Spleen (tissue), 11 donors: Measurements from ENCODE around the gene PDE8B. TPM values are rescaled to one million over a fixed set of nuclear protein-coding genes. Genes with fewer than 3 reads are reported as not detected.

ENCODE experiments used
- DNase-seq: peaks from one replicate; pipeline ENCODE4 v3.0.0-alpha.2; 2020
- H3K27ac ChIP-seq, 8 donors: fragments of 200-600 bp; sonication (generic) in 7 of 8; 1 replicate in 4 of 8; 2 replicates in 4 of 8; pipeline versions ENCODE4 v1.5.0 to v1.8.0; 2016 to 2021; ENCODE audit warnings: inconsistent platforms in 4 of 8, mild to moderate bottlenecking in 4 of 8, moderate library complexity in 1 of 8
- H3K27me3 ChIP-seq, 7 donors: fragments of 200-600 bp; sonication (generic) in 6 of 7; replicated peaks in 1 of 7; 1 replicate in 4 of 7; 2 replicates in 3 of 7; pipeline versions ENCODE4 v1.5.0 to v1.8.0; 2016 to 2021; ENCODE audit warnings: inconsistent platforms in 3 of 7, mild to moderate bottlenecking in 1 of 7
- H3K36me3 ChIP-seq, 6 donors: fragments of 200-600 bp; sonication (generic) in 5 of 6; 1 replicate in 4 of 6; 2 replicates in 2 of 6; pipeline versions ENCODE4 v1.5.0 to v1.8.0; 2016 to 2021; ENCODE audit warnings: inconsistent platforms in 2 of 6
- H3K4me1 ChIP-seq, 6 donors: fragments of 200-600 bp; sonication (generic) in 5 of 6; 1 replicate in 3 of 6; 2 replicates in 3 of 6; pipeline versions ENCODE4 v1.5.0 to v1.8.0; 2016 to 2021; ENCODE audit warnings: inconsistent platforms in 3 of 6
- H3K4me3 ChIP-seq, 8 donors: fragments of 200-600 bp; sonication (generic) in 7 of 8; 1 replicate in 4 of 8; 2 replicates in 4 of 8; pipeline versions ENCODE4 v1.5.0 to v1.8.0; 2016 to 2021; ENCODE audit warnings: inconsistent platforms in 4 of 8, mild to moderate bottlenecking in 4 of 8, moderate library complexity in 2 of 8
- H3K9me3 ChIP-seq, 8 donors: fragments of 200-600 bp; sonication (generic) in 7 of 8; 1 replicate in 4 of 8; 2 replicates in 4 of 8; pipeline versions ENCODE4 v1.5.0 to v1.8.0; 2016 to 2021; ENCODE audit warnings: inconsistent platforms in 4 of 8
- CTCF ChIP-seq, 11 experiments: fragments of 200-600 bp in 7 of 11; fragments of 450-650 bp in 4 of 11; sonication (generic) in 4 of 11; IDR thresholded peaks in 8 of 11; conservative IDR thresholded peaks in 3 of 11; 1 replicate in 7 of 11; 2 replicates in 4 of 11; pipeline versions ENCODE4 v1.4.0 to v1.8.0; 2016 to 2021; ENCODE audit warnings: antibody characterized with exemption in 11 of 11, inconsistent platforms in 4 of 11, mild to moderate bottlenecking in 1 of 11
- POLR2A ChIP-seq, 3 donors: fragments of 450-650 bp; IDR thresholded peaks; one replicate each; pipeline ENCODE4 v1.5.1; 2017; ENCODE audit warnings: antibody characterized with exemption in 3 of 3, mild to moderate bottlenecking in 1 of 3
- POLR2AphosphoS5 ChIP-seq, 3 donors: sonication (generic); formaldehyde crosslinking; IDR thresholded peaks; one replicate each; pipeline ENCODE4 v1.5.1; 2017; ENCODE audit warnings: antibody characterized with exemption in 3 of 3
- WGBS, 5 donors: extraction: QIAGEN DNeasy Blood & Tissue Kit in 3 of 5; methylation state at CpG; one replicate each; pipeline versions ENCODE4 v1.1.5 to v1.1.7; 2013 to 2018; 5-methylcytosine and 5-hydroxymethylcytosine counted together
- intact Hi-C: fragments of 100-400 bp; cut with DNase I; formaldehyde crosslinking; loops from one replicate; pipeline ENCODE4 v1.15.0; 2023; ENCODE audit warnings: low total_unique reads
- polyA plus RNA-seq, 3 donors: library from polyadenylated mRNA; stranded (reverse); fragments of 200-250 nt; gene quantifications; one replicate each; pipeline ENCODE4 v1.2.1, GENCODE V29; 2013
- total RNA-seq, 7 donors: library from RNA; depleted of rRNA in 3 of 7; stranded (reverse); fragments of >200 nt in 3 of 7; fragmentation: NEBNext Ultra II Directional in 4 of 7; extraction: Animal tissue kit (Norgen Biotek cat#: 25700) in 4 of 7; gene quantifications; one replicate each; pipeline versions ENCODE4 v1.1.0 to v1.2.1, GENCODE V29; 2016 to 2021
- donor health status: healthy with polysubstance abuse.
- donor health status: DM: no; HTN: no; CAD: no; lungs with moderate emphysema.
- donor health status: DM: no; HTN: no; CAD: no.
- donor health status: Bipolar disorder and iron deficiency.
- donor health status: healthy.
- donor health status: DM: no; HTN: no; CAD: no.
- donor health status: DM: yes; HTN: yes; CAD: no.

Gene PDE8B
- total and polyA plus RNA-seq, 10 donors: 0.18 to 1.9 (median 0.85) TPM

DNA sequence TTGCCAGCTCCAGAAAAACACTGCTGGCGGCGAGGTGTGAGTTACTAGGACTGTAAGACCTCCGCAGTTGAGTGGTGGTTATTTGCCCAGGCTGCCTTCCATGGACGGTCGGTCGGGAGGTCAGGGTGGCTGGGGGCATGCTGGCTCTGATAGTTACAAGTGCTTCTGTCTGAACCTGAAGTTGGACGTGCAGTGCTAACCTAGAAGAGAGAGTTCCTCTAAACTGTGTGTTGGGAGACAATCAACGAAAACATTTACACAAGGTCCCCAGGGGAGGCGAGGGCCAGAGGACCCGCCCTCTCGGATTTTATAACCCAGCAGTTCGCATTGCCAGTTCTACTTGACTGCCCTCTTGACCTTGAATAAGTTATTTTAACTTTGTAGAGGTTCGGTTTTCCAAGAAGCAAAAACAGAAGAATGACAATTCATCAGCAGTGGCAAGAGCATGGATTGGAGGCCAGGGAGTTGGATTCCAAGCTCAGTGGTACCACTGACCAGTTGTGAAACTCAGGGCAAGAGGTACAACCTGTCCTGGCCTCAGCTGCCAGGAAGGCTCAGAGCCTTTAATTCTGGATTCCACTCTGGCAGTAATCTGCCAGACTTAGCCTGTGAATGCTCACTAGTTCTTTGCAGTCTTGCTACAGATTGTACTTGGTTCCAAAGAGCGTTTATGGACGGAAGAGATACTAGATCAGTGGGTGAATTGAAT lies 28.7 kb upstream of the PDE8B start:
- H3K27me3 ChIP-seq: peaks cover 3 to 71% (median 33%) of the 10 kb centered on the region in 7 donors
- WGBS, 5 donors: 60 to 72% (median 70%) methylated on average over 14 to 15 of the region's 15 CpGs
- H3K36me3 ChIP-seq: no peaks in the 10 kb centered on the region
- H3K4me1 ChIP-seq: peaks cover 4 to 18% (median 12%) of the 10 kb centered on the region in 6 donors
- no peak overlapping the region for H3K27ac ChIP-seq
- DNase-seq: no peak
- H3K4me3 ChIP-seq: peak overlapping the region in 1 of 8 donors; percentile 45
- H3K9me3 ChIP-seq: peaks cover 0 to 7% (median 0%) of the 10 kb centered on the region in 8 donors
- TF ChIP-seq POLR2A (IDR thresholded peaks at IDR 0.05) (no peak), CTCF (IDR thresholded peaks at IDR 0.05 in 8 of 11, conservative IDR thresholded peaks at IDR 0.05 in 3 of 11) (no peak), POLR2AphosphoS5 (IDR thresholded peaks at IDR 0.05) (no peak)
- intact Hi-C loops: no loop called here

DNA sequence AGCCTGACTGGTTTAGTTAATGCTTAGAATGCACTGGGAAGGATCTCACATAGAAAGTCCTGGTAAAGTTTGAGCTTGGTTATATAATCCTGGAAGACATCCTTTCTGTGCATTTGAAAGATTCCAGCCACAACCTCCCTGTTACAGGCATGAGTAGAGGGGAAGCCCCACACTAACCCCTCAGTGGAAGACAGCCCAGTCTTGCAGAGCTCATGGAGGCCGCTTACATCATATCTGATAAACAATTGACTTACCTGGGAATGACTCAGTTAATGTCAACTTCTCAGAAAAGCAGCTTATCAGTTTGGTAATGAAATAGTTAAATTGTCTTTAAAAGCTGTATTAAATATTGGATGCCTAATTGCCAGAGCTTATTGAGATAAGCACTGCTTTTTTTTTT lies 28.1 kb upstream of the PDE8B start:
- Histone ChIP-seq H3K4me3 (no peak overlapping the region), H3K36me3 (no peaks in the 10 kb centered on the region), H3K27ac (no peak overlapping the region), H3K9me3 (peaks cover 0 to 7% (median 0%) of the 10 kb centered on the region in 8 donors), H3K27me3 (peaks cover 3 to 69% (median 33%) of the 10 kb centered on the region in 7 donors), H3K4me1 (peaks cover 4 to 18% (median 12%) of the 10 kb centered on the region in 6 donors)
- WGBS, 5 donors: 83 to 100% (median 85%) methylated on average over 1 of the region's 1 CpG
- no peak for DNase-seq
- TF ChIP-seq POLR2AphosphoS5 (IDR thresholded peaks at IDR 0.05) (no peak), CTCF (IDR thresholded peaks at IDR 0.05 in 8 of 11, conservative IDR thresholded peaks at IDR 0.05 in 3 of 11) (no peak), POLR2A (IDR thresholded peaks at IDR 0.05) (no peak)
- intact Hi-C loops: no loop called here

DNA sequence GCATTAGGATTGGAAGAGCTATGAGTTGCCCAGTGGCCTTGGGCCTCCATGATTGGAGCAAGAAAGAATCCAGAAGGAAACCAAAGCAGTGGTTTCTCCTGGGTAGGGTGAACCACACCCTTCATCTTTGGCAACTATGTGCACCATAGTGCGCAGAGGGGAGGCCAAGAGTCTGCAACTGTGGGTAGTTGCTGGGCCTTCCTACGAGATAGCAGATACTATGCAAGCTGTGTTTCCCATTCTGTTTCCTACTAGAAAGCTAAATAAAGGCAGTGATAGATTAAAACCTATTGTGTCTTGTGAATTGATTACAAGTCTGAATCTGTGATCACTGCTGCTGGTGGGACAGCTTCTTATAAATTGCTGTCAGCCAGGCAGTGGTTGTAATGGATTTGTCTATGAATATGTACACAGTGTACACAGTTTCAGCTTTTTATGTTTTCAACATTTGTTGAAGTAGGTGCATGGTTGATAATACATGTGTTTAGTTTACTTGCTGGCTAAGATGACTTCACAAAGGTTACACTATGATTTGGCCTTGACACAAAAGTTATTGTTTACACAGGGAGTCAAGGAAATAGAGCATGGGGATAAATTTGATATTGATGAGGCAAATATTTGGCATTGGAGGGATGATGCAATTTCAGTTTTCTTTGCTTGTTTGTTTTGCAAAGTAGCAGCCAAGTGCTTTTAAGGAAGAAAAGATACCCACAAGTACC lies 23.7 kb upstream of the PDE8B start:
- Histone ChIP-seq H3K4me3 (no peak overlapping the region), H3K4me1 (no peaks in the 10 kb centered on the region), H3K27me3 (peaks cover 0 to 33% (median 6%) of the 10 kb centered on the region in 7 donors), H3K36me3 (no peaks in the 10 kb centered on the region), H3K27ac (no peak overlapping the region), H3K9me3 (peaks cover 0 to 7% (median 0%) of the 10 kb centered on the region in 8 donors)
- no peak for DNase-seq
- TF ChIP-seq POLR2AphosphoS5 (IDR thresholded peaks at IDR 0.05) (no peak), CTCF (IDR thresholded peaks at IDR 0.05 in 8 of 11, conservative IDR thresholded peaks at IDR 0.05 in 3 of 11) (no peak), POLR2A (IDR thresholded peaks at IDR 0.05) (no peak)
- 82 to 96% (median 90%) methylated on average over 2 of the region's 2 CpGs for WGBS, 5 donors
- intact Hi-C loops: no loop called here

DNA sequence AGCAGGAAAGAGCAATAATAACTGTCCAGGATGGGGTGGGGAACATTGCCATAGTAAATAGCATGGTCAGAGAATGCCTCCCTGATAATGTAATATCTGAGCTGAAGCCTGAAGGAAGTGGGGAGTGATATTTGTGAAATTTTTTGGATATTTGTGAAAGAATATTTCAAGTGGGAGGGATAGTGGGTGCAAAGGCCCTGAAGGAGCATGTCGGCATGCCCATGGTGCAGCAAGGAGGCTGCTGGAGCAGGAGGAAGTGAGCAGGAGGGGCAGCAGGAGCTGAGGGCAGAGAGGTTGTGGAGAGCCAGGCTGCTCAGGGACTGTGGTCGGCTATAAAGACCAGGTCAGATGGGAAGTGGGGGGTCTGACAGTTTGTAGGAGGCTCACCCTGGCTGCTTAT lies 21.1 kb upstream of the PDE8B start:
- 78 to 91% (median 82%) methylated on average over 2 of the region's 2 CpGs for WGBS, 5 donors
- H3K27ac ChIP-seq: no peak overlapping the region
- H3K36me3 ChIP-seq: no peaks in the 10 kb centered on the region
- DNase-seq: no peak
- H3K4me3 ChIP-seq: no peak overlapping the region
- TF ChIP-seq POLR2AphosphoS5 (IDR thresholded peaks at IDR 0.05) (no peak), POLR2A (IDR thresholded peaks at IDR 0.05) (no peak), CTCF (IDR thresholded peaks at IDR 0.05 in 8 of 11, conservative IDR thresholded peaks at IDR 0.05 in 3 of 11) (no peak)
- H3K9me3 ChIP-seq: peaks cover 0 to 7% (median 0%) of the 10 kb centered on the region in 8 donors
- intact Hi-C loops: no loop called here
- no peaks in the 10 kb centered on the region for H3K4me1 ChIP-seq
- peaks cover 0 to 9% (median 0%) of the 10 kb centered on the region in 7 donors for H3K27me3 ChIP-seq
